IPS DF 6.9 (cell line): ENCODE measurements around the gene KDM1B.

Experiments used
- DNase-seq: peaks from one replicate; pipeline ENCODE4 v3.0.0-alpha.2; 2013; ENCODE audit warnings: low read depth, low spot score
- H3K27ac ChIP-seq: one replicate; pipeline ENCODE4 v1.5.1; 2013; ENCODE audit warnings: low read length, control low read depth
- H3K27me3 ChIP-seq: 2 replicates; pipeline ENCODE4 v1.6.1; 2013; ENCODE audit warnings: mild to moderate bottlenecking, low read length; ENCODE audit not compliant: control insufficient read depth, insufficient read depth
- H3K36me3 ChIP-seq: 2 replicates; pipeline ENCODE4 v1.6.1; 2013; ENCODE audit warnings: low read length; ENCODE audit not compliant: control insufficient read depth, insufficient read depth
- H3K4me1 ChIP-seq: 2 replicates; pipeline ENCODE4 v1.6.1; 2013; ENCODE audit warnings: low read length; ENCODE audit not compliant: control insufficient read depth, insufficient read depth
- H3K4me3 ChIP-seq: 2 replicates; pipeline ENCODE4 v1.5.1; 2013; ENCODE audit warnings: mild to moderate bottlenecking, low read length
- H3K9me3 ChIP-seq: 2 replicates; pipeline ENCODE4 v1.6.1; 2013; ENCODE audit warnings: low read length, inconsistent platforms; ENCODE audit not compliant: control insufficient read depth, insufficient read depth
- WGBS: extraction: QIAGEN DNeasy Blood & Tissue Kit; methylation state at CpG from one replicate; pipeline ENCODE4 v1.1.7; 2013; ENCODE audit warnings: mixed read lengths, missing lambda C conversion rate; ENCODE audit not compliant: insufficient read length, insufficient coverage; 5-methylcytosine and 5-hydroxymethylcytosine counted together

Gene KDM1B

GRCh38 chr6:18155150-18155863 is at the start of gene KDM1B:
Gene KDM1B, plus strand, starts transcription at chr6:18155422. Its CDS starts 4,474 bp downstream, at chr6:18159896.
- DNase-seq, result peak; percentile 88
- no peaks in the 10 kb centered on the region for H3K27me3 ChIP-seq
- no CpG with 5 or more reads among the region's 87 CpGs for WGBS
- 0 out of 2 replicates have a peak, but pooled peaks cover 1% of the 10 kb centered on the region for H3K4me1 ChIP-seq
- H3K9me3 ChIP-seq, result no peaks in the 10 kb centered on the region
- H3K36me3 ChIP-seq, result no peaks in the 10 kb centered on the region; the same call in 1 of the 2 replicates
- peak within 1 kb of the TSS; percentile 98 for H3K4me3 ChIP-seq
- H3K27ac ChIP-seq, result no peak within 1 kb of the TSS

- no peak overlapping the region for H3K4me3 ChIP-seq
- no CpG with 5 or more reads among the region's 1 CpG for WGBS
- no peaks in the 10 kb centered on the region for H3K36me3 ChIP-seq
- DNase-seq, result no peak
- no peaks in the 10 kb centered on the region for H3K27me3 ChIP-seq
- H3K9me3 ChIP-seq, result no peaks in the 10 kb centered on the region; the same call in 1 of the 2 replicates
- H3K27ac ChIP-seq, result no peak overlapping the region
- no peaks in the 10 kb centered on the region for H3K4me1 ChIP-seq
Measured at GRCh38 chr6:18107061-18107460, 48.2 kb upstream of the KDM1B start.

- no peaks in the 10 kb centered on the region for H3K4me1 ChIP-seq
- no peaks in the 10 kb centered on the region; the same call in 1 of the 2 replicates for H3K9me3 ChIP-seq
- H3K4me3 ChIP-seq, result no peak overlapping the region
- no peaks in the 10 kb centered on the region for H3K27me3 ChIP-seq
- no peak for DNase-seq
- no peaks in the 10 kb centered on the region for H3K36me3 ChIP-seq
- H3K27ac ChIP-seq, result no peak overlapping the region
Measured at GRCh38 chr6:18110162-18110561, 45.1 kb upstream of the KDM1B start.

- H3K9me3 ChIP-seq, result no peaks in the 10 kb centered on the region
- H3K36me3 ChIP-seq, result no peaks in the 10 kb centered on the region
- no peak for DNase-seq
- no peaks in the 10 kb centered on the region for H3K27me3 ChIP-seq
- WGBS, result no CpG with 5 or more reads among the region's 2 CpGs
- no peak overlapping the region for H3K4me3 ChIP-seq
- no peak overlapping the region for H3K27ac ChIP-seq
- H3K4me1 ChIP-seq, result no peaks in the 10 kb centered on the region
Measured at GRCh38 chr6:18115356-18115755, 39.9 kb upstream of the KDM1B start.

GRCh38 chr6:18117136-18117535 is 38.1 kb upstream of the KDM1B start:
- no peaks in the 10 kb centered on the region for H3K27me3 ChIP-seq
- DNase-seq, result no peak
- no peaks in the 10 kb centered on the region for H3K9me3 ChIP-seq
- no peak overlapping the region for H3K4me3 ChIP-seq
- no peaks in the 10 kb centered on the region for H3K36me3 ChIP-seq
- no peak overlapping the region for H3K27ac ChIP-seq
- no CpG with 5 or more reads among the region's 5 CpGs for WGBS
- H3K4me1 ChIP-seq, result no peaks in the 10 kb centered on the region

GRCh38 chr6:18118330-18118729 is 36.9 kb upstream of the KDM1B start:
- Histone ChIP-seq H3K4me3 (no peak overlapping the region), H3K27me3 (no peaks in the 10 kb centered on the region), H3K9me3 (no peaks in the 10 kb centered on the region), H3K4me1 (no peaks in the 10 kb centered on the region), H3K27ac (no peak overlapping the region), H3K36me3 (no peaks in the 10 kb centered on the region)
- no CpG with 5 or more reads among the region's 3 CpGs for WGBS
- DNase-seq, result no peak

- H3K36me3 ChIP-seq, result no peaks in the 10 kb centered on the region
- H3K9me3 ChIP-seq, result no peaks in the 10 kb centered on the region
- no peak for DNase-seq
- WGBS, result no CpG with 5 or more reads among the region's 5 CpGs
- H3K27me3 ChIP-seq, result no peaks in the 10 kb centered on the region
- H3K4me3 ChIP-seq, result no peak overlapping the region
- no peak overlapping the region for H3K27ac ChIP-seq
- no peaks in the 10 kb centered on the region for H3K4me1 ChIP-seq
Measured at GRCh38 chr6:18119236-18119635, 36.0 kb upstream of the KDM1B start.

GRCh38 chr6:18121580-18122127 is 33.6 kb upstream of the KDM1B start:
- no peak overlapping the region for H3K27ac ChIP-seq
- H3K36me3 ChIP-seq, result no peaks in the 10 kb centered on the region
- no peaks in the 10 kb centered on the region for H3K27me3 ChIP-seq
- DNase-seq, result no peak
- H3K9me3 ChIP-seq, result no peaks in the 10 kb centered on the region
- H3K4me3 ChIP-seq, result no peak overlapping the region
- H3K4me1 ChIP-seq, result no peaks in the 10 kb centered on the region
- WGBS, result no CpG with 5 or more reads among the region's 19 CpGs

- peak; percentile 67 for DNase-seq
- Histone ChIP-seq H3K4me3 (peak within 1 kb of the TSS; percentile 11; the same call in 1 of the 2 replicates), H3K36me3 (no peaks in the 10 kb centered on the region), H3K9me3 (no peaks in the 10 kb centered on the region), H3K4me1 (no peaks in the 10 kb centered on the region), H3K27ac (no peak within 1 kb of the TSS), H3K27me3 (no peaks in the 10 kb centered on the region)
- no CpG with 5 or more reads among the region's 82 CpGs for WGBS
Measured at GRCh38 chr6:18122128-18123093, 32.8 kb upstream of the KDM1B start, which contains the start of gene NHLRC1. Gene NHLRC1, minus strand, starts transcription at chr6:18122677. Its CDS starts 71 bp downstream, at chr6:18122606.

GRCh38 chr6:18126121-18126520 is 29.1 kb upstream of the KDM1B start:
- H3K4me1 ChIP-seq, result no peaks in the 10 kb centered on the region
- no peaks in the 10 kb centered on the region for H3K9me3 ChIP-seq
- no peak for DNase-seq
- H3K4me3 ChIP-seq, result no peak overlapping the region
- H3K36me3 ChIP-seq, result no peaks in the 10 kb centered on the region
- H3K27me3 ChIP-seq, result no peaks in the 10 kb centered on the region
- WGBS, result no CpG with 5 or more reads among the region's 5 CpGs
- H3K27ac ChIP-seq, result no peak overlapping the region
